LNCaP clone FGC (cell line): ENCODE results near the gene LYST.
"Not testable (repeated sequence)": the region's sequence is repeated elsewhere in the genome, so short reads cannot be mapped to it uniquely, and the experiment has no call there.

ENCODE experiments used
- DNase-seq: peaks from one replicate; pipeline ENCODE4 v3.0.0-alpha.2; 2011; ENCODE audit warnings: low read depth
- H3K4me3 ChIP-seq: 2 replicates; pipeline ENCODE4 v1.5.1; 2011; ENCODE audit warnings: mild to moderate bottlenecking, low read depth, low read length, control low read depth
- TF ChIP-seq, protein P1 (sequence below): IDR thresholded peaks from 2 replicates; pipeline ENCODE4 v1.5.1; 2012; ENCODE audit warnings: mild to moderate bottlenecking; ENCODE audit not compliant: control insufficient read depth, insufficient read depth; ENCODE audit errors: extremely low read depth

Gene LYST

DNA sequence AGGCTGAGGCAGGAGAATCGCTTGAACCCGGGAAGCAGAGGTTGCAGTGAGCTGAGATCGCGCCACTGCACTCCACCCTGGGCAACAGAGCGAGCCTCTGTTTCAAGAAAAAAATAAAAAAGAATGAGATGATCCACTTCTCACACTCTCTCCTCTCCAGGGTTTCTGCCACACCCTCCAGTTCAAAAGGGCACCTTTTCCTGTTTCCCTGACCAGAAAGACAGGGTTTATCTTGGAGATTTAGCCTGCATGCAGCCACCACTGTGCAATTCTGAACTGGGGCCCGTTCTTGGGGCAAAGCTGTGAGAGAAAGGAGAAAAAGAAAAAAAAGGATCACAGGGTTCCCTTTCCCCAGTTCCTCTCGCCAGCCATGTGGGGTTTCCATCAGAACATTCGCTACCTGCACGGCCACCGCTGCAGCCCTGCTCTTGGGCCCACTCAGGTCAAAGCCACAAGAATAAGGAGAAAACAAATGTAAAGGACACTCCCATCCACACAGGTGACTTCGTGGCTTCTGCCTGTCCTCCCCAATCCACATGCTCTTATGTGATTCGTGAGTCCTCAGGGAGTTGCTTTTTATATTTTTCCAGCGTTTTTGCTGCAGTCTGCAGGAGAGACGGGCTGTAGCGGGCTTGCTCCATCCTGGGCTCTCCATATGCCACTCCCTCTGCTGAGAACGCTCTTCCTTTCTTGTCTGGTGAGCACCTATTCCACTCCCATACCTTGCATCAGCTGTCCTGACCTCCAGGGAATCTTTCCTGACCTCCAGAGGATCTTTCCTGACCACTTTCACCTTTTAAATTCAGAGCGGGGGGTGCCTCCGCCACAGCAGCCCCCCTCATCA lies 243.5 kb downstream of the LYST start:
- TF ChIP-seq, protein P1, sequence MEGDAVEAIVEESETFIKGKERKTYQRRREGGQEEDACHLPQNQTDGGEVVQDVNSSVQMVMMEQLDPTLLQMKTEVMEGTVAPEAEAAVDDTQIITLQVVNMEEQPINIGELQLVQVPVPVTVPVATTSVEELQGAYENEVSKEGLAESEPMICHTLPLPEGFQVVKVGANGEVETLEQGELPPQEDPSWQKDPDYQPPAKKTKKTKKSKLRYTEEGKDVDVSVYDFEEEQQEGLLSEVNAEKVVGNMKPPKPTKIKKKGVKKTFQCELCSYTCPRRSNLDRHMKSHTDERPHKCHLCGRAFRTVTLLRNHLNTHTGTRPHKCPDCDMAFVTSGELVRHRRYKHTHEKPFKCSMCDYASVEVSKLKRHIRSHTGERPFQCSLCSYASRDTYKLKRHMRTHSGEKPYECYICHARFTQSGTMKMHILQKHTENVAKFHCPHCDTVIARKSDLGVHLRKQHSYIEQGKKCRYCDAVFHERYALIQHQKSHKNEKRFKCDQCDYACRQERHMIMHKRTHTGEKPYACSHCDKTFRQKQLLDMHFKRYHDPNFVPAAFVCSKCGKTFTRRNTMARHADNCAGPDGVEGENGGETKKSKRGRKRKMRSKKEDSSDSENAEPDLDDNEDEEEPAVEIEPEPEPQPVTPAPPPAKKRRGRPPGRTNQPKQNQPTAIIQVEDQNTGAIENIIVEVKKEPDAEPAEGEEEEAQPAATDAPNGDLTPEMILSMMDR = no peak
- H3K4me3 ChIP-seq = no peak overlapping the region
- DNase-seq = no peak

DNA sequence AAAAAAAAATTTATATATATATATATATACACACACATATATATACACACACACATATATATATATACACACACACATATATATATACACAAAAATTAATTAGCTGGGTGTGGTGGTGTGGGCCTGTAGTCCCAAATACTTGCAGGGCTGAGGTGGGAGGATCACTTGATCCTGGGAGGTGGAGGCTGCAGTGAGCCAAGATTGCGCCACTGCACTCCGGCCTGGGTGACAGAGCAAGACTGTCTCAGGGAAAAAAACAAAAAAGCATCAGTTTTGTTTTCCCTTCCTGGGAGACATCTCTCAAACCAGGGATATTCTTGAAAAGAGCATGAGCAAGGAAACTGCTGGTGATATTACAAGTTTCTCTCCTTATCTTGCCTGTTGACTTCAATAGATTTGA lies 247.6 kb downstream of the LYST start:
- not testable (repeated sequence) for DNase-seq, H3K4me3 ChIP-seq

DNA sequence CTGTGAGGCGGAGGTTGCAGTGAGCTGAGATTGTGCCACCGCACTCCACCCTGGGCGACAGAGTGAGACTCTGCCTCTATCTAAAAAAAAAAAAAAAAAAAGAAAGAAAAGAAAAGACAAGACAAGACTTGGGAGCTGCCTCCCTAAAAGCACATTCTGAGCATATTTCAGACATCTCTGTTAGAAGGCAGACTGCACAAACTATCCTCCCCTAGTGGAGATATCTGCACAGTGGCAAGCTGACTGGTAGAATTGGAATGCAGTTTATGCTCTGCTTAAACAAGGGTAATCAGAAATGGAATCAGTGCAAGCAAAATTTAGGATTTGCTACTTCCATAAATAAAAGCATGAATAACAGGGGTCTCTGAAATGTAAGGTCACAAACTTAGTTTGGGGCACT lies 248.9 kb downstream of the LYST start:
- no peak overlapping the region for H3K4me3 ChIP-seq
- DNase-seq = no peak
- TF ChIP-seq, protein P1 = peak; percentile 24

DNA sequence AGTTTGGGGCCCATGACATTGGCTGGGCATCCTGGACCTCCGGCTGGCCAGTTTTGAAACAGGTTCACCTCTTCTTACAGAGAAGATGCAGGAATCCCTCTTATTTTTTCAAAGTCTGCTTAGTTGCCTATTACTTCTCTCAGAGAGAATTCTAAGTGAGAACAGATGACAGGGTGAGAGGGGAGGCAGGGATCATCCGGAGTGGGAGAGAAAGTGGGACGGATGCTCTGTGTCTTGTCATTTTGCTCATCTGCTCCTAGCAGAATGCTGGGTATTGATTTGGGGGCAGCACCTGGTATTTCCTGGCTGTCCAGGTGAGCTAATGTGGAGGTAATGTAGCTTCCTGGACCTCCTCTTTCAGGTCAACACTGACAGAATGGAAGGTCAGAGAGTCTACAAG lies 249.6 kb downstream of the LYST start:
- no peak for DNase-seq
- TF ChIP-seq, protein P1 = no peak
- no peak overlapping the region for H3K4me3 ChIP-seq

DNA sequence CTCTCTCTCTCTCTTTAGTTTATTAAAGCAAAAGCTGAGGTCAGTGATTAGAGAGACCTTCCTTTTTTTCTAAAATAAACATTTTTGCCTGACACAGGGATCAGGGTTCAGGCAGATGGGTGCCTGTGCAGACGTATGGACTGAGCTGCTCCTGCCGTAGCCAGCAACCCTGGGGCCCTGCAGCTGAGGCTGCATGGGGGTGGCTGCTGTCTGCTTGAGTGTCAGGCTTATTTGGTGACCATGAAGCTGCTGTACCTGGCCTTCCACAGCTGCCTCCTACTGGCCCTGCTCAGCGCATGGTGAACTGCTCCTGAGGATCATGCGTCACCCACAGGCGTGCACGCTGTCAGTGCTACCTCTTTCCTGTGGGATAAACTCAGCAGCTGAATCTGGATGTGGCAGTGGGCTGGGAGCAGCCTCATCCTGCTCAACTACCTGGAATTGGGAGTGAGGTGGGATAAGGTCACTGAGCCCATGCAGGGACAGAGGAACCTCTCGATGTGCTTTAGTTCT lies 252.2 kb downstream of the LYST start:
- H3K4me3 ChIP-seq = no peak overlapping the region
- TF ChIP-seq, protein P1 = no peak
- no peak for DNase-seq

DNA sequence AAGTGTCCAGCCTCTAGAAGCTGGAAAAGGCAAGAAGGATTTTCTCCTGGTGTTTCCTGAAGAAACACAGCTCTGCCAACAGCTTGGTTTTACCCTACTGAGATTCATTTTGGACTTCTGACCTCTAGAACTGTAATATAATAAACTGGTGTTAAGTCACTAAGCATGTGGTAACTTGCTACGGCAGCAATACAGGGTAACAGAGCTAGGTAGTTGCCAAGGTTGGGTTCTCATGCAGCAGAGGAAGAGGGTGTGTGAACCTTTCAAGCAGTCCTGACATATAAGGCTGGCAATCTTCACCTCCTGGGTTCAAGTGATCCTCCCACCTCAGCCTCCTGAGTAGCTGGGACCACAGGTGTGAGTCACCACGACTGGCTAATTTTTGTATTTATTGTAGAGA lies 253.1 kb downstream of the LYST start:
- DNase-seq = no peak
- TF ChIP-seq, protein P1 = no peak
- H3K4me3 ChIP-seq = no peak overlapping the region

DNA sequence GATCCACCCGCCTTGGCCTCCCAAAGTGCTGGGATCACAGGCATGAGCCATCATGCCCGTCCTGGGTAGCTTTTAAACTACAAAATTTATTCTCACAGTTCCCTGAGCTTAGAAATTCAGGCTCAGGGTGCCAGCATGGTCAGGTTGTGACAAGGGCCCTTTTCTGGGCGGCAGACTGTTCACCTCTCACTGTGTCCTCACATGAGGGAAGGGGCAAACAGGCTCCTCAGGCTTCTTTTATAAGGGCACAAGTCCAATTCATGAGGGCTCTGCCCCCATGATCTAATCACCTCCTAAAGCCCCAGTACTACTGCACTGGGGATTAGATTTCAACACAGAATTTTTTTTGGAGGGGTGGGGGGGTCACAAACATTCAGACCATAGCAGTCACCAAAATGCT lies 253.9 kb downstream of the LYST start:
- TF ChIP-seq, protein P1 = no peak
- H3K4me3 ChIP-seq = no peak overlapping the region
- no peak for DNase-seq
